Tibial nerve (tissue), 3 donors: ENCODE data around the gene SCGB1C2.

ENCODE experiments used
- CTCF ChIP-seq, 5 experiments: fragments of 200-600 bp in 3 of 5; fragments of 450-650 bp in 2 of 5; sonication (generic) in 3 of 5; IDR thresholded peaks; one replicate each; pipeline ENCODE4 v1.5.1; 2016 to 2019; ENCODE audit warnings: antibody characterized with exemption in 5 of 5, mild to moderate bottlenecking in 3 of 5, moderate library complexity in 2 of 5
- POLR2A ChIP-seq, 2 donors: fragments of 450-650 bp; IDR thresholded peaks; one replicate each; pipeline ENCODE4 v1.6.1; 2017; ENCODE audit warnings: antibody characterized with exemption in 2 of 2, mild to moderate bottlenecking in 2 of 2, moderate library complexity in 2 of 2

- TF ChIP-seq CTCF (IDR thresholded peaks at IDR 0.05), result no peak
- no peak for TF ChIP-seq POLR2A (IDR thresholded peaks at IDR 0.05)
Observed at GRCh38 chr17:183021-183420, 45.7 kb downstream of the SCGB1C2 start.
